ENCODE results near the gene SPATA18.
"Not testable (repeated sequence)": the region's sequence is repeated elsewhere in the genome, so short reads cannot be mapped to it uniquely, and the experiment has no call there.

The SPATA18 gene

GRCh38 chr4:52045028-52045427, 6.1 kb upstream of the SPATA18 start:
- no peak for DNase-seq (ENCODE audit: low read depth, low spot score)
- no peak overlapping the region for H3K4me3 ChIP-seq (ENCODE audit: low read length)

- no peak for DNase-seq (ENCODE audit: low read depth, low spot score)
- no peak overlapping the region for H3K4me3 ChIP-seq (ENCODE audit: low read length)
Measured at GRCh38 chr4:52049266-52049665, 1.8 kb upstream of the SPATA18 start.

- DNase-seq (ENCODE audit: low read depth, low spot score) = no peak
- H3K4me3 ChIP-seq (ENCODE audit: low read length) = no peak overlapping the region
Measured at GRCh38 chr4:52051615-52052474, 741 bp downstream of the SPATA18 start.

- no peak for DNase-seq (ENCODE audit: low read depth, low spot score)
Measured at GRCh38 chr4:52052475-52052780, 1.3 kb downstream of the SPATA18 start.

GRCh38 chr4:52054254-52054653, 3.1 kb downstream of the SPATA18 start:
- no peak overlapping the region for H3K4me3 ChIP-seq (ENCODE audit: low read length)
- no peak for DNase-seq (ENCODE audit: low read depth, low spot score)

More at GRCh38 chr4:52052475-52052780, 1.3 kb downstream of the SPATA18 start:
- H3K4me3 ChIP-seq (ENCODE audit: low read length) = no peak overlapping the region

- DNase-seq (ENCODE audit: low read depth, low spot score) = no peak
- H3K4me3 ChIP-seq (ENCODE audit: low read length) = no peak overlapping the region
Measured at GRCh38 chr4:52057196-52057595, 6.1 kb downstream of the SPATA18 start.

GRCh38 chr4:52058275-52058674, 7.2 kb downstream of the SPATA18 start:
- DNase-seq (ENCODE audit: low read depth, low spot score) = no peak

GRCh38 chr4:52059372-52059771, 8.3 kb downstream of the SPATA18 start:
- no peak for DNase-seq (ENCODE audit: low read depth, low spot score)
- no peak overlapping the region for H3K4me3 ChIP-seq (ENCODE audit: low read length)

More at GRCh38 chr4:52058275-52058674, 7.2 kb downstream of the SPATA18 start:
- no peak overlapping the region for H3K4me3 ChIP-seq (ENCODE audit: low read length)

GRCh38 chr4:52069571-52069970, 18.5 kb downstream of the SPATA18 start:
- no peak for DNase-seq (ENCODE audit: low read depth, low spot score)
- H3K4me3 ChIP-seq (ENCODE audit: low read length) = no peak overlapping the region

GRCh38 chr4:52071791-52072546, 20.9 kb downstream of the SPATA18 start:
- no peak overlapping the region for H3K4me3 ChIP-seq (ENCODE audit: low read length)
- DNase-seq (ENCODE audit: low read depth, low spot score) = no peak

- no peak overlapping the region for H3K4me3 ChIP-seq (ENCODE audit: low read length)
- DNase-seq (ENCODE audit: low read depth, low spot score) = no peak
Measured at GRCh38 chr4:52076731-52077130, 25.6 kb downstream of the SPATA18 start.

GRCh38 chr4:52079659-52080058, 28.6 kb downstream of the SPATA18 start:
- no peak for DNase-seq (ENCODE audit: low read depth, low spot score)

GRCh38 chr4:52081216-52081615, 30.1 kb downstream of the SPATA18 start:
- no peak overlapping the region for H3K4me3 ChIP-seq (ENCODE audit: low read length)
- no peak for DNase-seq (ENCODE audit: low read depth, low spot score)

More at GRCh38 chr4:52079659-52080058, 28.6 kb downstream of the SPATA18 start:
- H3K4me3 ChIP-seq (ENCODE audit: low read length) = no peak overlapping the region

GRCh38 chr4:52086425-52086824, 35.3 kb downstream of the SPATA18 start:
- DNase-seq (ENCODE audit: low read depth, low spot score); H3K4me3 ChIP-seq (ENCODE audit: low read length): not testable (repeated sequence)

- no peak for DNase-seq (ENCODE audit: low read depth, low spot score)
- no peak overlapping the region for H3K4me3 ChIP-seq (ENCODE audit: low read length)
Measured at GRCh38 chr4:52091801-52092200, 40.7 kb downstream of the SPATA18 start.

- H3K4me3 ChIP-seq (ENCODE audit: low read length) = no peak overlapping the region
- DNase-seq (ENCODE audit: low read depth, low spot score) = no peak
Measured at GRCh38 chr4:52093466-52093865, 42.4 kb downstream of the SPATA18 start.

GRCh38 chr4:52094376-52095145, 43.5 kb downstream of the SPATA18 start:
- no peak for DNase-seq (ENCODE audit: low read depth, low spot score)
- H3K4me3 ChIP-seq (ENCODE audit: low read length) = no peak overlapping the region

GRCh38 chr4:52095374-52095773, 44.3 kb downstream of the SPATA18 start:
- DNase-seq (ENCODE audit: low read depth, low spot score) = no peak
- H3K4me3 ChIP-seq (ENCODE audit: low read length) = no peak overlapping the region

- no peak overlapping the region for H3K4me3 ChIP-seq (ENCODE audit: low read length)
- no peak for DNase-seq (ENCODE audit: low read depth, low spot score)
Measured at GRCh38 chr4:52096048-52096447, 44.9 kb downstream of the SPATA18 start.

GRCh38 chr4:52098618-52099017, 47.5 kb downstream of the SPATA18 start:
- DNase-seq (ENCODE audit: low read depth, low spot score) = no peak
- no peak overlapping the region for H3K4me3 ChIP-seq (ENCODE audit: low read length)
